ENCODE results near the gene GSK3A.
A peak's percentile ranks its signal among the peaks of the same experiment; 100 is the strongest.

GSK3A gene

GRCh38 chr19:42198676-42199439, 43.5 kb downstream of the GSK3A start:
- DNase-seq (ENCODE audit: low spot score): peak; percentile 80

GRCh38 chr19:42197375-42197817, 45.0 kb downstream of the GSK3A start:
- no peak for DNase-seq (ENCODE audit: low spot score)

- no peak for DNase-seq (ENCODE audit: low spot score)
These were observed 46.1 kb downstream of the GSK3A start for GRCh38 chr19:42196011-42197001.

GRCh38 chr19:42193706-42194105, 48.7 kb downstream of the GSK3A start:
- no peak for DNase-seq (ENCODE audit: low spot score)

GRCh38 chr19:42193294-42193693, 49.1 kb downstream of the GSK3A start:
- no peak for DNase-seq (ENCODE audit: low spot score)

GRCh38 chr19:42191855-42192254, 50.5 kb downstream of the GSK3A start:
- peak; percentile 54 for DNase-seq (ENCODE audit: low spot score)

GRCh38 chr19:42191330-42191729, 51.1 kb downstream of the GSK3A start:
- DNase-seq (ENCODE audit: low spot score): no peak

- DNase-seq (ENCODE audit: low spot score): no peak
These were observed 53.3 kb downstream of the GSK3A start for GRCh38 chr19:42189133-42189532.

- no peak for DNase-seq (ENCODE audit: low spot score)
These were observed 53.7 kb downstream of the GSK3A start for GRCh38 chr19:42188665-42189064.

- DNase-seq (ENCODE audit: low spot score): peak; percentile 49
These were observed 57.1 kb downstream of the GSK3A start for GRCh38 chr19:42185277-42185676.

- DNase-seq (ENCODE audit: low spot score): peak; percentile 72
These were observed 58.0 kb downstream of the GSK3A start for GRCh38 chr19:42184401-42184861.

All from CD4-positive, alpha-beta T cell treated with Interleukin-15 for 4 hours (primary cell).